Glutamatergic neuron (in vitro differentiated cells): ENCODE measurements around the gene PFKFB2. TPM values are rescaled to one million over a fixed set of nuclear protein-coding genes. Genes with fewer than 3 reads are reported as not detected.

Experiments
- DNase-seq: peaks from one replicate; pipeline ENCODE4 v3.0.0; 2022
- H3K27ac Mint-ChIP-seq: one replicate; pipeline ENCODE4 v1.8.0; 2020; ENCODE audit warnings: mild to moderate bottlenecking, mixed read lengths, inconsistent platforms; ENCODE audit not compliant: unreplicated experiment
- H3K27me3 Mint-ChIP-seq: one replicate; pipeline ENCODE4 v1.8.0; 2020; ENCODE audit warnings: mild to moderate bottlenecking, moderate library complexity, mixed read lengths, inconsistent platforms; ENCODE audit not compliant: unreplicated experiment
- H3K36me3 Mint-ChIP-seq: one replicate; pipeline ENCODE4 v1.8.0; 2020; ENCODE audit warnings: mild to moderate bottlenecking, mixed read lengths, inconsistent platforms; ENCODE audit not compliant: unreplicated experiment
- H3K4me1 Mint-ChIP-seq: one replicate; pipeline ENCODE4 v1.8.0; 2020; ENCODE audit warnings: mild to moderate bottlenecking, low read depth, mixed read lengths, inconsistent platforms; ENCODE audit not compliant: unreplicated experiment
- H3K4me3 Mint-ChIP-seq: one replicate; pipeline ENCODE4 v1.8.0; 2020; ENCODE audit warnings: mild to moderate bottlenecking, mixed read lengths, inconsistent platforms; ENCODE audit not compliant: unreplicated experiment
- H3K9me3 Mint-ChIP-seq: one replicate; pipeline ENCODE4 v1.8.0; 2020; ENCODE audit warnings: mild to moderate bottlenecking, moderate library complexity, mixed read lengths, inconsistent platforms; ENCODE audit not compliant: unreplicated experiment
- CTCF ChIP-seq: fragments of 200-600 bp; sonication (generic); IDR thresholded peaks from one replicate; pipeline ENCODE4 v1.5.0; 2021; ENCODE audit not compliant: partially characterized antibody, unreplicated experiment
- total RNA-seq: library from RNA; stranded (reverse); fragmentation: NEBNext Ultra II Directional; extraction: Animal tissue kit (Norgen Biotek cat#: 25700); gene quantifications from one replicate; pipeline ENCODE4 v1.2.1, GENCODE V29; 2021; ENCODE audit not compliant: unreplicated experiment

PFKFB2 gene
- total RNA-seq, 1 donor from 2014 or later = 3.6 TPM

GRCh38 chr1:207064561-207064960, 11.5 kb downstream of the PFKFB2 start:
- H3K27ac Mint-ChIP-seq = no peak overlapping the region
- no peaks in the 10 kb centered on the region for H3K36me3 Mint-ChIP-seq
- H3K4me3 Mint-ChIP-seq = no peak overlapping the region
- H3K9me3 Mint-ChIP-seq = no peaks in the 10 kb centered on the region
- DNase-seq = no peak
- H3K27me3 Mint-ChIP-seq = no peaks in the 10 kb centered on the region
- no peaks in the 10 kb centered on the region for H3K4me1 Mint-ChIP-seq
- TF ChIP-seq CTCF = no peak

- Mint-ChIP-seq H3K27ac (no peak overlapping the region), H3K4me3 (no peak overlapping the region), H3K4me1 (no peaks in the 10 kb centered on the region), H3K9me3 (no peaks in the 10 kb centered on the region), H3K36me3 (no peaks in the 10 kb centered on the region), H3K27me3 (no peaks in the 10 kb centered on the region)
- TF ChIP-seq CTCF = no peak
- no peak for DNase-seq
These were observed 14.1 kb downstream of the PFKFB2 start for GRCh38 chr1:207067185-207067584.

- DNase-seq = no peak
- Mint-ChIP-seq H3K27ac (no peak overlapping the region), H3K36me3 (no peaks in the 10 kb centered on the region), H3K9me3 (no peaks in the 10 kb centered on the region), H3K4me3 (no peak overlapping the region), H3K4me1 (no peaks in the 10 kb centered on the region), H3K27me3 (no peaks in the 10 kb centered on the region)
- no peak for TF ChIP-seq CTCF
These were observed 14.6 kb downstream of the PFKFB2 start for GRCh38 chr1:207067665-207068064.

- Mint-ChIP-seq H3K4me3 (no peak overlapping the region), H3K27ac (no peak overlapping the region), H3K9me3 (no peaks in the 10 kb centered on the region), H3K36me3 (no peaks in the 10 kb centered on the region), H3K27me3 (no peaks in the 10 kb centered on the region), H3K4me1 (no peaks in the 10 kb centered on the region)
- no peak for TF ChIP-seq CTCF
- no peak for DNase-seq
These were observed 16.0 kb downstream of the PFKFB2 start for GRCh38 chr1:207069061-207069460.

GRCh38 chr1:207069858-207070506, 16.9 kb downstream of the PFKFB2 start:
- Mint-ChIP-seq H3K36me3 (no peaks in the 10 kb centered on the region), H3K4me3 (no peak overlapping the region), H3K9me3 (no peaks in the 10 kb centered on the region), H3K27ac (no peak overlapping the region), H3K4me1 (no peaks in the 10 kb centered on the region), H3K27me3 (no peaks in the 10 kb centered on the region)
- DNase-seq = no peak
- TF ChIP-seq CTCF = no peak
